ENCODE data around the gene SHC2.

- TF ChIP-seq CTCF (IDR thresholded peaks at IDR 0.05) (no peak), POLR2A (IDR thresholded peaks at IDR 0.05) (no peak), POLR2AphosphoS5 (IDR thresholded peaks at IDR 0.05) (no peak), EP300 (IDR thresholded peaks at IDR 0.05) (no peak)
Measured at GRCh38 chr19:439167-439900, 21.5 kb downstream of the SHC2 start.
